ENCODE data around the gene CEBPG.
A peak's percentile ranks its signal among the peaks of the same experiment; 100 is the strongest.

The CEBPG gene

GRCh38 chr19:33350538-33351309 lies 22.8 kb upstream of the CEBPG start:
- DNase-seq (ENCODE audit: low read depth): no peak

- DNase-seq (ENCODE audit: low read depth): no peak
Observed at GRCh38 chr19:33355535-33355934, 18.0 kb upstream of the CEBPG start.

GRCh38 chr19:33357556-33357955 lies 16.0 kb upstream of the CEBPG start:
- no peak for DNase-seq (ENCODE audit: low read depth)

- no peak for DNase-seq (ENCODE audit: low read depth)
Observed at GRCh38 chr19:33358408-33358807, 15.1 kb upstream of the CEBPG start.

GRCh38 chr19:33359581-33359980 lies 13.9 kb upstream of the CEBPG start:
- DNase-seq (ENCODE audit: low read depth): no peak

- DNase-seq (ENCODE audit: low read depth): no peak
Observed at GRCh38 chr19:33362508-33363228, 10.8 kb upstream of the CEBPG start.

- no peak for DNase-seq (ENCODE audit: low read depth)
Observed at GRCh38 chr19:33363476-33363875, 10.0 kb upstream of the CEBPG start.

- no peak for DNase-seq (ENCODE audit: low read depth)
Observed at GRCh38 chr19:33365691-33366090, 7.8 kb upstream of the CEBPG start.

GRCh38 chr19:33366127-33366526 lies 7.4 kb upstream of the CEBPG start:
- no peak for DNase-seq (ENCODE audit: low read depth)

- no peak for DNase-seq (ENCODE audit: low read depth)
Observed at GRCh38 chr19:33366897-33367296, 6.6 kb upstream of the CEBPG start.

- no peak for DNase-seq (ENCODE audit: low read depth)
Observed at GRCh38 chr19:33368074-33368864, 5.2 kb upstream of the CEBPG start.

- DNase-seq (ENCODE audit: low read depth): no peak
Observed at GRCh38 chr19:33370783-33371182, 2.7 kb upstream of the CEBPG start.

GRCh38 chr19:33374236-33374714 lies 766 bp downstream of the CEBPG start:
- DNase-seq (ENCODE audit: low read depth): no peak

GRCh38 chr19:33375156-33375836 lies 1.8 kb downstream of the CEBPG start:
- DNase-seq (ENCODE audit: low read depth): no peak

- DNase-seq (ENCODE audit: low read depth): no peak
Observed at GRCh38 chr19:33375837-33376159, 2.3 kb downstream of the CEBPG start.

- DNase-seq (ENCODE audit: low read depth): peak; percentile 42
Observed at GRCh38 chr19:33376423-33376822, 2.9 kb downstream of the CEBPG start.

GRCh38 chr19:33376941-33377557 lies 3.5 kb downstream of the CEBPG start:
- DNase-seq (ENCODE audit: low read depth): no peak

GRCh38 chr19:33377586-33378475 lies 4.3 kb downstream of the CEBPG start:
- no peak for DNase-seq (ENCODE audit: low read depth)

GRCh38 chr19:33379151-33379829 lies 5.8 kb downstream of the CEBPG start:
- DNase-seq (ENCODE audit: low read depth): no peak

- DNase-seq (ENCODE audit: low read depth): no peak
Observed at GRCh38 chr19:33381101-33381500, 7.6 kb downstream of the CEBPG start.

All from fibroblast of the conjunctiva (primary cell).